Activated naive CD8-positive, alpha-beta T cell treated with anti-CD3 and anti-CD28 coated beads for 36 hours (primary cell): ENCODE data around the gene RTP3. TPM values are rescaled to one million over a fixed set of nuclear protein-coding genes. Genes with fewer than 3 reads are reported as not detected.

Experiments
- DNase-seq: peaks from one replicate; pipeline ENCODE4 v3.0.0; 2021
- H3K27ac Mint-ChIP-seq: one replicate; pipeline ENCODE4 v1.8.0; 2022; ENCODE audit warnings: mild to moderate bottlenecking, moderate library complexity, mixed read lengths
- H3K27me3 Mint-ChIP-seq: one replicate; pipeline ENCODE4 v1.8.0; 2022; ENCODE audit warnings: mild to moderate bottlenecking, mixed read lengths
- H3K36me3 Mint-ChIP-seq: one replicate; pipeline ENCODE4 v1.8.0; 2021; ENCODE audit warnings: mild to moderate bottlenecking, mixed read lengths
- H3K4me1 Mint-ChIP-seq: one replicate; pipeline ENCODE4 v1.8.0; 2021; ENCODE audit warnings: mixed read lengths
- H3K4me3 Mint-ChIP-seq: one replicate; pipeline ENCODE4 v1.8.0; 2022; ENCODE audit warnings: mild to moderate bottlenecking, moderate library complexity, mixed read lengths
- H3K9me3 Mint-ChIP-seq: one replicate; pipeline ENCODE4 v1.8.0; 2022; ENCODE audit warnings: mixed read lengths
- total RNA-seq, 2 experiments: library from RNA; stranded (reverse); gene quantifications; one replicate each; pipeline ENCODE4 v1.2.3, GENCODE V29; 2021

Gene RTP3
- total RNA-seq, 2 experiments from 2014 or later, result not detected

DNA sequence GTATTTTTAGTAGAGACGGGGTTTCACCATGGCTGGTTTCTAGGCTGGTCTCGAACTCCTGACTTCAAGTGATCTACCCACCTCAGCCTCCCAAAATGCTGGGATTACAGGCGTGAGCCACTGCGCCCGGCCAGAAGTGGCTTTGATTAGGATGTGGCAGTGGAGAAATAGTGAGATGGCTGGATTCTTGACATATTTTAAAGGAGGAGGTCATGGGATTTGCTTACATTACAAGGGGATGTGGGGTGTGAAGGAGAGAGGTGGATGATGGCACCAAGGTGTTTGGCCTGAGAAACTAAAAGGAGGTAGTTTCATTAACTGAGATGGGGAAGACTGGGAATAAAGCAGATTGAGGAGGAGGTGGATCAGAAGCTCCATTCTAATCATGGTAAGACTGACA, 18.1 kb upstream of the RTP3 start:
- Mint-ChIP-seq H3K9me3 (peaks cover 7% of the 10 kb centered on the region), H3K27me3 (peaks cover 5% of the 10 kb centered on the region), H3K4me3 (no peak overlapping the region), H3K36me3 (no peaks in the 10 kb centered on the region), H3K4me1 (no peaks in the 10 kb centered on the region), H3K27ac (no peak overlapping the region)
- no peak for DNase-seq

DNA sequence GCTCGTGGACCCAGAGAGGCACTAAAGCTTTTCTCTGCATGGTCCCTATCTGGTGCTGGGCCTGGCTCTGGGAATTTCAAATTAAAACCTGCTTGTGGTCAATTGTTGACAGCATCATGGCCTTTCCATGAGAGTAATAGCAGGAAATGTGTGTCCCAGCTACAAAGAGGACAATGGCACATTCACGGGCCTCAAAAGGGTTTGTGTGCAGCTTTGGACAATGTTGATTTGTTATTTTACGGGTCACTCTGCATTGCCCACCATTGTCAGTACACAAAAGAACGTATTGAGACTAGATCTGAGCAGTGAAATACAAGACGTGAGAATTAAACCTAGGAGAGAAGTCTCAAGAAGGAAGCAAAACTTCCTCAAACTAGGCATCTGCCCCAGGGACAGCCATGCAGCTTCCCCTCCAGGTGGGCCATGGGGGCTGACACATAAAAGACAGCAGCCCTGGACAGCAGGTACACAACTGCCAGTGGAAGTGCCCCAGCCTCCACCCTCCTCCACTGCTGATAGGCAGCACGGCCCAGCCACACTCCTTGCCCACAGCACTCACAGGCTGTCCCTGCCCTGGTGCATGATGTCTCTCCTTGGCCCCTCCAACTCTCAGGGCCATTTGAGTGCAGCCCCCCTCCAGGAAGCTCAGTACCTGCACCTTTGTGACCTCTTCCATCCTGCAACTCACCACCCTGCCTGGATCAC, 17.1 kb upstream of the RTP3 start:
- DNase-seq, result no peak
- peaks cover 5% of the 10 kb centered on the region for H3K27me3 Mint-ChIP-seq
- no peaks in the 10 kb centered on the region for H3K36me3 Mint-ChIP-seq
- H3K4me1 Mint-ChIP-seq, result no peaks in the 10 kb centered on the region
- no peaks in the 10 kb centered on the region for H3K9me3 Mint-ChIP-seq
- no peak overlapping the region for H3K4me3 Mint-ChIP-seq
- no peak overlapping the region for H3K27ac Mint-ChIP-seq

- Mint-ChIP-seq H3K27ac (no peak overlapping the region), H3K36me3 (no peaks in the 10 kb centered on the region), H3K27me3 (peaks cover 5% of the 10 kb centered on the region), H3K4me3 (no peak overlapping the region), H3K4me1 (no peaks in the 10 kb centered on the region), H3K9me3 (no peaks in the 10 kb centered on the region)
- no peak for DNase-seq
Observed at GRCh38 chr3:46481636-46482035, 16.1 kb upstream of the RTP3 start.

GRCh38 chr3:46482632-46483350, 15.0 kb upstream of the RTP3 start:
- no peak for DNase-seq
- H3K27me3 Mint-ChIP-seq, result peaks cover 5% of the 10 kb centered on the region
- no peaks in the 10 kb centered on the region for H3K4me1 Mint-ChIP-seq
- no peak overlapping the region for H3K4me3 Mint-ChIP-seq
- no peaks in the 10 kb centered on the region for H3K36me3 Mint-ChIP-seq
- H3K27ac Mint-ChIP-seq, result no peak overlapping the region
- no peaks in the 10 kb centered on the region for H3K9me3 Mint-ChIP-seq

DNA sequence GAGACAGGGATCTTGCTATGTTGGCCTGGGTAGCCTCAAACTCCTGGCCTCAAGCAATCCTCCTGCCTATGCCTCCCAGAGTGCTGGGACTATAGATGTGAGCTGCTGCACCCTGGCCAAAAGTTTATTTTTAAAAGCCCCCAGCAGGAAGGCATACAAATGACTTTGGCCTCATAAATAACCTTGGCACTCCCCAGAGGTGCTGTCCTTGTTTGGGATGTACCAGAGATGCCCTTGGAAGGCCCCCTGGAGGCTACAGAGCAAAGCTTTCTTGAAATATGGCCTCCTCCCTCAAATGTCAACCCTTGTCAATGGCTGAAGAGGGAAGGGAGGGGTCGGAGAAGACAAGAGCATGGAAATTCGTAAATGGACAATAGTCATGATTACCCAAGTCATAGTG, 14.0 kb upstream of the RTP3 start:
- H3K27me3 Mint-ChIP-seq, result peaks cover 5% of the 10 kb centered on the region
- no peak for DNase-seq
- no peak overlapping the region for H3K4me3 Mint-ChIP-seq
- H3K27ac Mint-ChIP-seq, result no peak overlapping the region
- no peaks in the 10 kb centered on the region for H3K36me3 Mint-ChIP-seq
- no peaks in the 10 kb centered on the region for H3K9me3 Mint-ChIP-seq
- peaks cover 2% of the 10 kb centered on the region for H3K4me1 Mint-ChIP-seq

DNA sequence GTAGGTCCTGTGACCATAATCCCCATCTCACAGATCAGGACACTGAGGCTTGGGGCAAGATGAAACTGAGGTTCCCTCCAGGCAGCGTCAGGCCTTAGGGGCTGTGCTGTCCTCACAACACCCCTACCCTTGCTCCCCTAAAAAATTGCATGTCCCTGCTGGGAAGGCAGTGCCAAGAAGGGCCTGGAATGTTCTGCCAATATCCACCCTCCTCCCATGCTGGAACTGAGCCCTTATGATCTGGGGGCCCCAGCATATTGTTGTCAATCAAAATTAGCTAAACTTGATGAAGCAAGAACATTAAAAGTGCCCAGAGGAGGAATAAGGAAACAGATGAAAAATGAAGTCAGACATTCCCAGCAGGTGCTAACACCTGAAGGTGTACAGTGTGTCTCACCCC, 13.4 kb upstream of the RTP3 start:
- H3K27ac Mint-ChIP-seq, result no peak overlapping the region

GRCh38 chr3:46484911-46485778, 12.6 kb upstream of the RTP3 start:
- H3K4me1 Mint-ChIP-seq, result peaks cover 7% of the 10 kb centered on the region
- no peaks in the 10 kb centered on the region for H3K36me3 Mint-ChIP-seq
- DNase-seq, result no peak
- no peak overlapping the region for H3K4me3 Mint-ChIP-seq
- H3K27ac Mint-ChIP-seq, result no peak overlapping the region
- no peaks in the 10 kb centered on the region for H3K27me3 Mint-ChIP-seq
- H3K9me3 Mint-ChIP-seq, result no peaks in the 10 kb centered on the region

More for the DNA sequence above, 13.4 kb upstream of the RTP3 start:
- Mint-ChIP-seq H3K4me1 (peaks cover 7% of the 10 kb centered on the region), H3K9me3 (no peaks in the 10 kb centered on the region), H3K36me3 (no peaks in the 10 kb centered on the region), H3K4me3 (no peak overlapping the region), H3K27me3 (peaks cover under 1% of the 10 kb centered on the region)
- no peak for DNase-seq

DNA sequence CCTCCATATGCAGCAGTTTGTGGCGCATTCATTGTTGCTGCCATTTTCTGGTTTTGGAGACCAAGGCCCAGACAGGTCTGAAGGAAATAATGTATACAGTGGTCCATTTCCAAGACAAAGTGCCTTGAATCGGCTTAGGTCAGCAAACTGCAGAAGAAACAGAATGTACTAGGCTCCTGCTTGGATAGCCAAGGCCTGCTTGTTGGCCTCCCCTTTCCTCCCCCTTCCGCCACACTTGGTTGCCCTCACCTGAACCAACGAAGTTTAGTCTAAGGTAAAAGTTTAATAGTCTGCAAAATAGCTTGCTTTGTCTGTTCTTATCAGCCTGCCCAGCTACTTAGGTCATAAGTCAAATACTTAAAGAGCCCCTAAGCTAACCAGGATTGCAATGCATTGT, 12.0 kb upstream of the RTP3 start:
- H3K27ac Mint-ChIP-seq, result no peak overlapping the region
- peaks cover 7% of the 10 kb centered on the region for H3K4me1 Mint-ChIP-seq
- no peak overlapping the region for H3K4me3 Mint-ChIP-seq
- no peaks in the 10 kb centered on the region for H3K36me3 Mint-ChIP-seq
- H3K9me3 Mint-ChIP-seq, result no peaks in the 10 kb centered on the region
- H3K27me3 Mint-ChIP-seq, result no peaks in the 10 kb centered on the region
- DNase-seq, result no peak

GRCh38 chr3:46488735-46489361, 8.9 kb upstream of the RTP3 start:
- Mint-ChIP-seq H3K27ac (no peak overlapping the region), H3K4me1 (peaks cover 7% of the 10 kb centered on the region), H3K9me3 (no peaks in the 10 kb centered on the region), H3K4me3 (no peak overlapping the region), H3K36me3 (no peaks in the 10 kb centered on the region), H3K27me3 (no peaks in the 10 kb centered on the region)
- DNase-seq, result peak; percentile 91

DNA sequence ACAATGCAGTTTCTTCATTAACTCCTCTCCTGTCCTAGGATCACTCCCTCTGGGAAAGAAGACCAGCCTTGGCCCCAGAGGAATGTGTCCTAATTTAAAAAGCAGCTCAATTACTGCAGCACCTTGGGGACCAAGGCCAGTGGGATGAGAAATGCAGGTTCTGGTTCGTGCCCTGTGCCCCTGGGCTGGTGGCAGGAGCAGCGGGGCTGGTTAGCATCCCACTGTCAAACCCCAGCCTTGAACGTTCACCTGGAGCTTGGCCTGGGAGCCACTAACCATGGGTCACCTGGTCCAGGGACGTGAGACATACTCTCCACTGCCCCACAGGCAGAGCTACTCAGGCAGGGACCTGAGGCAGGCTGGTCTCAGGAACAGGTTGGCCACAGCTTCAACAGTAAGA, 8.4 kb upstream of the RTP3 start:
- Mint-ChIP-seq H3K9me3 (no peaks in the 10 kb centered on the region), H3K27ac (no peak overlapping the region), H3K4me3 (no peak overlapping the region), H3K4me1 (peaks cover 7% of the 10 kb centered on the region), H3K27me3 (no peaks in the 10 kb centered on the region), H3K36me3 (no peaks in the 10 kb centered on the region)
- DNase-seq, result no peak

GRCh38 chr3:46489875-46490274, 7.9 kb upstream of the RTP3 start:
- Mint-ChIP-seq H3K27me3 (no peaks in the 10 kb centered on the region), H3K36me3 (no peaks in the 10 kb centered on the region), H3K4me1 (peaks cover 7% of the 10 kb centered on the region), H3K4me3 (no peak overlapping the region), H3K9me3 (no peaks in the 10 kb centered on the region), H3K27ac (no peak overlapping the region)
- no peak for DNase-seq

GRCh38 chr3:46490338-46491084, 7.3 kb upstream of the RTP3 start:
- no peaks in the 10 kb centered on the region for H3K36me3 Mint-ChIP-seq
- no peak overlapping the region for H3K4me3 Mint-ChIP-seq
- no peaks in the 10 kb centered on the region for H3K27me3 Mint-ChIP-seq
- DNase-seq, result no peak
- H3K27ac Mint-ChIP-seq, result no peak overlapping the region
- peaks cover 7% of the 10 kb centered on the region for H3K4me1 Mint-ChIP-seq
- H3K9me3 Mint-ChIP-seq, result no peaks in the 10 kb centered on the region

DNA sequence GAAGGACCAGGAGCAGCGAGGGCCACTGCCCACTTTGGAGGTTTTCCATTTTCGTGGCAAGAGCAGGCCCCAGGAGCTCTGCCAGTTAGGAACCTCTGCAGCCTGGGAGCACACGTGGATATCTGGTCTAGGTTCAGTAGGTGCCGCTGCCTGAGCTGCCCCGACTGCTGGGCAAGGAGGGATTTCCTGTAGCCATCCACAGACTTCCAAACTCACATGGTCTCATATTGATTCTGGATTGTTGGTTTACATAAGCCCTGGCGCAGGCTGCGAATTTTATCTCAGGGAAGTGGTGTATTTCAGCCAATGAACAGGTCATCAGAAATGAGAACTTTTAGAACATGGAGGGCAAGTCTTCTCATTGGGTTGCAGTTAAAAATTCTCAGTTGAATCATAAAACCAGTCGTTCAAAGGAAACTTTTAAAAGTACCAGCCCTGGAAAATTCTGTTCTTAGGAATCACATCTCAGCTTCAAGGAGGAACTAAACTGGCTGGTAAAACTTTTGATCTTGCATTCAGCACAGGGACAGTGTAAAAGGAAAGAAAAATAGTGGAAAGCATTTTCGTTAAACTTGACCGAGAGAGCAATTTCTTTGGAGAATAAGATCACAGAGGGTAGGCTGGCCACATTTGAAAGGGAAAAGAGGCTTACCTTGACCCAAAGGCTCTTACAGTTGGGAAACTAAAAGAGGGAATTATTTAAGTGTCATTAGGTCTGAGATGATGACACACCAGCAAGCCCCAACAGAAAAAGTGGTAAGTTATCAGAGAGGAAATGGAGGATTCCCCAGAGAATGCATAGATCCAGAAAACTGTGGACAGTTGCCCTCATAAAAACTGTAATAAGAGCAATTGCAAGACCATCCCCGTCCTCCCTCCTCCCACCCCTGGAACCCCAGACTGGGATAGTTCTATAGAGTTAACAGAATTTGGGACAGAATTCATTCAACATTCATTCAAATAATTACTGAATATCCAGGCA, 6.4 kb upstream of the RTP3 start:
- Mint-ChIP-seq H3K4me1 (peaks cover 9% of the 10 kb centered on the region), H3K36me3 (no peaks in the 10 kb centered on the region), H3K27ac (no peak overlapping the region), H3K9me3 (no peaks in the 10 kb centered on the region), H3K27me3 (no peaks in the 10 kb centered on the region), H3K4me3 (no peak overlapping the region)
- no peak for DNase-seq
